Medulla oblongata (tissue), 1 donor: Measurements from ENCODE around the gene HRAS.
A peak's percentile ranks its signal among the peaks of the same experiment; 100 is the strongest.
"Not testable (repeated sequence)": the region's sequence is repeated elsewhere in the genome, so short reads cannot be mapped to it uniquely, and the experiment has no call there.

ENCODE experiments used
- DNase-seq: peaks from one replicate; pipeline ENCODE4 v3.0.0-alpha.2; 2015; ENCODE audit errors: extremely low spot score

HRAS gene

DNA sequence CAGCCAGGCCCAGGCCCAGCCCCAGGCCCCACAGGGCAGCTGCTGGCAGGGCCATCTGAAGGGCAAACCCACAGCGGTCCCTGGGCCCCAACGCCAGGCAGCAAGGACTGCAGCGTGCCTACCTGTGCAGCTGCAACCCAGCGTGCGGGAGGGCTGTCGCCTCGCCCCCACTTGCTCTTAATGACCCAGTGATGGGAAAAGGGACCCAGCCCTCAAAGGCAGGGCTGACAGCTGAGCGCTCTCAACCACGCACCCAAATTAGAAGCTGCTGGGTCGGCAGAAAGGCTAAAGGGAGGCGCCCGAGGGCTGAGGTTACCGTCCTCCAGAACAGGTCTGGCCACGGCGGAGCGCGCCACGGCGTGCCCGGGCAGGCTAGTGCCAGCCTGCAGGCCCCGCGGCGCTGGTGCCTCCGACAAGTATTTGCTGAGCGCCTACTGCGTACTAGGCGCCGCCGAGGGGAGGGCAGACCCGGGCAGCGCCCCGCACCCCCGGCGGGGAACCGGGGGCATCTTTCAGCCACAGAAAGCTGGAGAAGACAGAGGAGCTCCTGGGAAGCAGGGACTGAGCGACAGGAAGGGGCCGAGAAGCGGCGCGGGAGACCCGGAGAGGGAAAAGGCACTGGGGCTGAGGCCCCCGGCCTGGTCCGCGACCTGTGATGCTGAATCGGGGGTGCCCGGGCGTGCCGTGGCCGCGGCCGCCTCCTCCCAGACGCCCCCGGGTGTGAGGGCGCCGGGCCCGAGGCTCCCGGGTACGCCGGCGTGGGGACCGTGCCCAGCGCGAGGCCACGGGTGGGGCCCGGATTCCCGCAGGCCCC is 773 bp downstream of the HRAS start:
- no peak for DNase-seq

DNA sequence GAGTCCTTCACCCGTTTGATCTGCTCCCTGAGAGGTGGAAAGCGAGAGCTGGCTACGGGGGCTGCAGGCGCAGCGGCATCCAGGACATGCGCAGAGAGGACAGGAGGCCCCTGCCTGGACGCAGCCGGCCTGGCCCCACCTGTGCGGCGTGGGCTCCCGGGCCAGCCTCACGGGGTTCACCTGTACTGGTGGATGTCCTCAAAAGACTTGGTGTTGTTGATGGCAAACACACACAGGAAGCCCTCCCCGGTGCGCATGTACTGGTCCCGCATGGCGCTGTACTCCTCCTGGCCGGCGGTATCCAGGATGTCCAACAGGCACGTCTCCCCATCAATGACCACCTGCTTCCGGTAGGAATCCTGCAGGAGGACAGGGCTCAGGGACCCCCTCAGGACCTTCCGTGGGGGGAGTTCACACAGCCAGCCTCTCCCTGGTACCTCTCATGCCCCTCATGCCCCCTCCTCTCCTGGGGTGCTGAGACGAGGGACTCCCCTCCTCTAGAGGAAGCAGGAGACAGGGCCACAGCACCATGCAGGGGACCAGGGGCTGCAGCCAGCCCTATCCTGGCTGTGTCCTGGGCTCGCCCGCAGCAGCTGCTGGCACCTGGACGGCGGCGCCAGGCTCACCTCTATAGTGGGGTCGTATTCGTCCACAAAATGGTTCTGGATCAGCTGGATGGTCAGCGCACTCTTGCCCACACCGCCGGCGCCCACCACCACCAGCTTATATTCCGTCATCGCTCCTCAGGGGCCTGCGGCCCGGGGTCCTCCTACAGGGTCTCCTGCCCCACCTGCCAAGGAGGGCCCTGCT is 1.6 kb downstream of the HRAS start:
- DNase-seq: no peak

DNA sequence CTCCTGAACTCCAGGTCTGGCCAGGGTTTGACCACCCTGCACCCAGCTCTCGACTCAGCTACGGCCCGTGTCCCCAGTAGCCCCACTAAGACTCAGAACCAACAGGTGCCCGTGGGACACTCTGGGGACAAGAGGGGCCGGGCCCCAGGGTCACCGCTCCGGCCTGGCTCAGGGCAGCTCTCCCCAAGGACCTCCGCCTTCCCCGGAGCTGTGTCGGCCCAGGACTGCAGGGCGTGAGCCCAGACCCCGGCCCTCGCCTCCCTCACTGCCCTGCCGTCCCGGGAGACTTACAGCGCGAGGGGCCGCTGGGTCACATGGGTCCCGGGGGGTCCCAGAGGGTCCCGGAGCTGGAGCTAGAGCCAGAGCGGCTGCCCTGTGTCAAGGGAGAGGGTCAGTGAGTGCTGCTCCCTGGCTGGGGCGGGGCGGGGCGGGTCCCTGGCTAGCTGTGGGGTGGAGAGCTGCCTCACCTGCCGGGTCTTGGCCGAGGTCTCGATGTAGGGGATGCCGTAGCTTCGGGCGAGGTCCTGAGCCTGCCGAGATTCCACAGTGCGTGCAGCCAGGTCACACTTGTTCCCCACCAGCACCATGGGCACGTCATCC is 2.3 kb downstream of the HRAS start:
- DNase-seq: no peak

DNA sequence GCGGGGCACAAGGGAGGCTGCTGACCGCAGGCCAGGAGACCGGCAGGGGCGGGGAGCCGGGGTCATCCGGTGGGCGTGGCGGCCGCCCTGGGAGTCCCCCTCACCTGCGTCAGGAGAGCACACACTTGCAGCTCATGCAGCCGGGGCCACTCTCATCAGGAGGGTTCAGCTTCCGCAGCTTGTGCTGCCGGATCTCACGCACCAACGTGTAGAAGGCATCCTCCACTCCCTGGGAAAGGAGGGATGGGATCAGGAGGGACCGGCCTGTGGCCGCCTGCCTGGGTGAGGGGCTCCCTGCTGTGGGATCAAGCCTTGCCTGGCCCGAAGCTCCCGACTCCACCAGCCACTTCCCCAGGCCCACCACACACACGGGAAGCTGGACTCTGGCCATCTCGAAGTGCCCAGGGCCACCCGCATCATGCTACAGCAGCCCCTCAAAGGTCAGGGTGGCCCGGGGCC is 2.8 kb downstream of the HRAS start:
- no peak for DNase-seq

DNA sequence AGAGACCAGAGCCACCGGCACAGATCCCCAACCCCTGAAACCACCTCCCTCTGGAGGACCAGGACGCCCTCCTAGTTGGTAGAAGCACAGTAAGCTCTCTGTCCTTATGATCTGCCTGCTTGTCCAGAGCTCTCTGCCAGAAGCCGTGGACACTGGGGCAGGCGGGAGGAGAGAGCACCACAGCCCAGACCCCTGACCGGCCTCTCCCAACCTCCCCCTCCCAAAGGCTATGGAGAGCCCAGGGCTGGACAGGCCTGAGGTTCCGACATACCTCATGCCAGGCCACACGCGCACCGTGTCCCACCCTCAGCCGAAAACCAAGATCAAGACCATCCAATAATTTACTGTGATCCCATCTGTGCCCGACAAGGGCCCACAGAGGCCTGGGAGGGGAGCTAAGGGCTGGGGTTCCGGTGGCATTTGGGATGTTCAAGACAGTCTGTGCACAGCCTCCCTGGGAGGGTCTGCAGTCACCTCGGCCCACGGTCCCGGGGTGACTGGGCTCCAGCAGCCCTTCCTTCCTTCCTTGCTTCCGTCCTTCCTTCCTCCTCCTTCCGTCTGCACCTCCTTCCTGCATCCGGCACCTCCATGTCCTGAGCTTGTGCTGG is 3.4 kb downstream of the HRAS start:
- no peak for DNase-seq

DNA sequence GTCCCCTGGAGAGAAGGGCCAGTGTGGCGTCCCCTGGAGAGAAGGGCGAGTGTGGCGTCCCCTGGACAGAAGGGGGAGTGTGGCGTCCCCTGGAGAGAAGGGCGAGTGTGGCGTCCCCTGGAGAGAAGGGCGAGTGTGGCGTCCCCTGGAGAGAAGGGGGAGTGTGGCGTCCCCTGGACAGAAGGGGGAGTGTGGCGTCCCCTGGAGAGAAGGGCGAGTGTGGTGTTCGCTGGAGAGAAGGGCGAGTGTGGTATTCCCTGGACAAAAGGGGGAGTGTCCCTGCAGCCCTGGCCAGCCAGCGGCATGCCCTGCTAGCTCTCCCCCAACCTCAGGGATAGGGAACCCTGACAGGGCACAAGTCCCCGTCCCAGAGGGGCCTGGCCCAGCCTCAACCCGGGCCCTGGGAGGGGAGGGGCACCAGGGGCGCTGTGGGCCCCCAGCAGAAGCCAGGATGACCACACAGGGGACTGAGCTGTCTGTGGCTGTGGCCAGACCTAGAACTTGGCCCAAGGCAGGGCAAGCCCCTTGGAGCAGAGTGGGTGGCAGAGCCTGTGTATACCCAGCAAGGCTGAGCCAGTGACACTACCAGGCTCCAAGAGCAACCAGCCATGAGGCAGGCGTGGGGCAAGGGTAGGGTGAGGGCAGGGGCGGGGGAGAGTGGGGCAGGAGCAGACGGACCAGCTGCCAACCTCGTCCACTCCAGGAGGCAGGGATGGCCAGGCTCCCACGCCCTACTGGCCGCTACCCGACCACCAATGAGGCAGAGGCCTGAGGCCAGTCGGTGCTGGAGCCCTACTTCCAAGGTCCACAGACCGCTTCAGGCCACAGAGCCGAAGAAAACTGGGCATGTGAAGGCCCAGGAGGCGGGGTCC is 4.2 kb downstream of the HRAS start:
- DNase-seq: no peak

DNA sequence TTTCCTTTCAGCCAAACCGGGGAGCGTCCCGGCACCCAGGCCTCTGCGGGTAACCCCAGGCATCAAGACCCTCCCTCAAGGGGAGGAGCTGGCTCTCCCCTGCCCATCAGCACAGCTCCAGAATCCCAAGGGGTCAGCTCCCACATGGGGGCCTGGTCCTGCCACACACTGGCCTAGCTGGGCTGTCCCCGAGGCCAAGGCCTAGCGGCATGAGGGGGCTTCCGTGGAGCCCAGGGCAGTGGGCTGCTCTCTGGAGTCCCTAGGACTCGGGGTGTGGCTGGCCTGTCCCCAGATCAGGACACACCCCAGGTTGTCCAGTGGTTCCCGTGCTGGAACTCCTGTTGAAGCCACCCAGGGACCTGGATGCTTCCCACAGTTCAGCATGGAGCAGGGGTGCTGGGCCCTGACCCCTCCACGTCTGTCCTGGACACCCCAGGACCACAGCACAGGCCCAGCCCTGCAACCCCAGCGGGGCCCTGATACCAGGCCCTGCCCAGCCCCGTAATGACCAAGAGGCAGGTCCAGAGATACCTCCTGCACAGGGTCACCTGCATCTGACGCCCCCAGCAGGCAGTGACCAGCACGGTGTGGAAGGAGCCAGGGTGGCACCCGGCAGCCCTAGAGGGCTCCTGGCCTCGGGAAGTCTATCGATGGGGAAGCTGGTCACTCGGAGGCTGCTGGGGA is 5.5 kb downstream of the HRAS start:
- no peak for DNase-seq

DNA sequence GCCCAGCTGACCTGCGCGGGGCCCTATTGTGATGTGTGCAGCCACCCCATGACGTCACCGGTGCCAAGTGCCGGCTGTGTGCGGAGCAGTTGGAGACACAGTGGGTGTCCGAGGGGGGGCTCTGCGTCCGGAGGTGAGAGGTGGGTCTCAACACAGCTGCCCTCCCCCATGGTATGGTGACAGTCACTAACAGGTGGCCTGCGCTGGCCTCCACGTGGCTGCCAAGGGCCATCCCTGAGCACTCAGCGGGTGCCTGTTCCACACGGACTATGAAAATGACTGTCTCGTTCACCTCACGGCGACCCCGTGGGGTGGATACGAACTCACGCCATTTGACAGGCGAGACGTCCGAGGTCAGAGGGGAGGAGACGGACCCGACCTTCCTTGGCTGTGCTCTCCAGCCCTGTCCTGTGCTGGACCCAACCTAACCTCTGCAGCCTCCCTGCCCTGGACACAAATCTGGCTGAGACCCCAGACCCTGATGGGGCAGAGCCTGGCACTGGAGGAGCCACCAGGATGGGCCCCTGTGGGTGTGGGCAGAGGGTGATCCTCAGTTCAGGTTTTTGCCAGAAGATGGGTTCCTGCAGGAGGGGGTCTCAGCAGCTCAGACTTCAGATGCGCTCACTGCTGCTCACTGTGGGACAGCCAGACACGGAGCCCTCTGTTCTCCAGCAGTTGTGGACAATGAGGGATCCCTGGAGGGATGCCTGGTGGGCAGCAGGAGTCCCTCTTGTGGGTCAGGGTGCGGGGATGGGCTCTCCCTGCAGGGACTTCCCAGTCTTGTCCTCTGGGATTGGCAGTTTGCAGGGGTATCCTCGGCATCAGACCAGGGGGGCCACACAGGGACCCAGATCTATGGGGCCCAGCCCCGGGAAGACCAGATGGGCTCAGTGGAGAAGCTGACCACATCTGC is 6.3 kb downstream of the HRAS start:
- DNase-seq: no peak

DNA sequence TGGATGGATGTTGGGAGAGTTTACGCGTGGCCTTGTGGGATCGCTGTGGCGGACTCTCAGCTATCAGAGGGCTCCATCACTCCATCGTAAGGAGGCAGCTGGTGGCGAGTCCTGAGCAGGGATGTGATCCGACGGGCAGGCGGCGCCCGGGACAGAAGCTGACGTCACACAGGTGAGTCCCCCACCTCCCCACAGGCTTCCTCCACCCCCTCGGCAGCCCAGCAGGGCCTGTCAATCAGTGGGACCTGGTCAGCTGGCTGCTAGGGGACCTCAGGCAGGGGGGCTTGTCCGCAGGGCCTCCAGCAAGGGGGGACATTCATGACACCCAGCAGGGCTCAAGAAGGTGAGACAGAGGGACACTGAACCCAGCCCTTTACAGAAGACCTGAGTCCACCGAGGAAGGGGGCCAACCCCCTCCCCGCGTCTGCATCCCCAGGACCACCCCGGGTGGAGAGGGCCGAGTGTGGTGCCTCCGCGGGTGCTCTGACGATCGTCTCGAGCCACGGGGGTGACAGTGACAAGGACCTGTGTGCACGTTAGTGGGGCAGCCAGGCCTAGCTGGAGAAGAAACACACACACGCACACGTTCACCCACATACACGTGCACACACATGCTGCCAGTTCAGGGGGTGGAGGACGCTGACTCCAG is 7.1 kb downstream of the HRAS start:
- DNase-seq: no peak

DNA sequence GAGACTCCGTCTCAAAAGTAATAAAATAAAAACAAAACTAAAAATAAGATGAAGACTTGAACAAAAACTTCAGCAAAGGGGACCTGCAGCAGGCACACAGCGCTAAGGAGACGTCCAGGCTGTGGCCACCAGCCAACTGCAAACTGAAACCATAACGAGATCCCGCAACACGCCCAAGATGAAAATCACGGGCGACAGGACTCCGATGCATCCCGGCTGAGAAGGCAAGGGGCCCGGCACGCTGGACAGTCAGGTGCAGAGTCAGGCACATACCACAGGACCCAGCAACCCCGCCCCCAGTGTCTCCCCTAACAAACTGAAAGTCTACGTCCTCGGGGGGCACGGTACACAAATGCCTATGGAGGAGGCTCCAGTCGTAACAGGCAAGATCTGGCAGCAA is 9.2 kb downstream of the HRAS start:
- no peak for DNase-seq

DNA sequence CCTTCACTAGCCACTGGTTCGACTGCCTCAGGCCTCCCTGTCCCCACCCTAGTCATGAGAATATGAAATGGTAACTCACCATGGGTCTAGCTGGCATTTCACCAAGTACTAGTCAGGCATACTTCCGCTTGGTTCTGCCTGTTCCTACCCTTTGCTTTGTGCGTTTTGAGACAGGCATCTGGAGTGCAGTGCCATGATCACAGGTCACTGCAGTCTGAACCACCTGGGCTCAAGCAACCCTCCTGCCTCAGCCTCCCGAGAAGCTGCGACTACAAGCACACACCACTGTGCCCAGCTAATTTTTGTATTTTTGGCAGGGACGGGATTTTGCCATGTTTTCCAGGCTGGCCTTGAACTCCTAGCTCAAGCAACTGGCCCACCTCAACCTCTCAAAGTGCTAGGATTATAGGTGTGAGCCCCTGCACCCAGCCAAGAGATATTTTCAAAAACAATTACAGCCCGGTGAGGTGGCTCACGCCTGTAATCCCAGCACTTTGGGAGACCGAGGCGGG is 14.1 kb downstream of the HRAS start:
- DNase-seq: no peak

DNA sequence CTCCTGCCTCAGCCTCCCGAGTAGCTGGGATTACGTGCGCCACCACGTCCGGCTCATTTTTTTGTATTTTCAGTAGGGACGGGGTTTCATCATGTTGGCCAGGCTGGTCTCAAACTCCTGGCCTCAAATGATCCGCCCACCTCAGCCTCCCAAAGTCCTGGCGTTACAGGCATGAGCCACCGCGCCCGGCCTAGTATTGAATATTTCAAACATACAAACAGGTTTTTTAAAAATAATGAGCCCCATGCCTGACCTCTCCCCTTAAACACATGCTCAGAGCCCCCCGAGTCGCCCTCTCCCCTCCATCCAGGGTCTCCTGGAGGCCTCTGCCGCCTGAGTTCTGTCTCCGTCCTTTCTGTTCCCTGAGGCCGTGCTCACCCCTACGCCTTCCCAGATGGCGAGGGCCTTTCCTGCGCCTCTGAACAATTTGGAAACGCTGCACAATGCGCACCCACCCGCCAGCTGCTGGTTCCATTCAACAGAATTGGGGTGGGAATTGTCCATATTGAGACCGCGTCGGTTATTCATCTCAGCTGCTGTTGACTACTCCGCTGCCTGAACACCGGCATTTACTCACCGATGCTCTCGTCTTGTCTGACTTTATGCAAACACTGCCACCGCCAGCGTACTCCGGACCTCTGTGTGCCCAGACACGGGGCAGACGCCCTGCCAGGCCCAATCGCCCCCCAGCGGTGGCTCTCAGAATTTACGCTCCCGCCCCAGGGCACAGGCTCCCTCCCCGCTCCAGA is 14.8 kb downstream of the HRAS start:
- DNase-seq: no peak

DNA sequence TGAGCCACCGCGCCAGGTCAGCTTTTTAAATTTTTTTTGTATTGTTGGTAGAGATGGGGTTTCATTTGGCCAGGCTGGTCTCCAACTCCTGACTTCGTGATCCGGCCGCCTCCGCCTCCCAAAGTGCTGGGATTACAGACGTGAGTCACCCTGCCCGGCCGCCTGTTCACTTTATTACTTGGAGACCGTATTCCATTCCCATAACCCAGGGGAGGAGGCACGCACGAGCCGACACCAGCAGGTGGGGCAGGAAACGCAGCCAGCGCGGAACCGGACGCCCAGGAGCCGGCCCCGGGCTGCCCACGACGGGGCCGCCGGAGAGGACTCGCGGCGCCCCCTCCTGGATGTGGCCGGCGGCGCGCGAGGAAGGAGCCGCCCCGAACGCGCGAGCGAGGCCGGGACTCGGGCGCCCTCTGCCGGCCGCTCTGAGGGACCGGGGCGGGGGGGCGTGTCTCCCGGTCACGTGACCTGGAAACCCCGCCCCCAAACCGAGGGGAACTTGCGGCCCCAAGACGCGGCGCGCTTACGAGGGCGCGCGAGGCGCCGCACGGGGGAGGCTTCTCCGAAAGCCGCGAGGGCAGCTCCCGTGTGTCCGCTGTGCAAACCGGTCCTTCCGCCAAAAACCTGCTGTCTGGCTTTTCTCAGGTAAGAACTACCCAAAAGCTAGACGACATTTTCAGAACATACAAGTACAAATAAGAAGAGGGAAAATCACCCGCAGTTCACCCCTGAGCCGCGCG is 16.7 kb downstream of the HRAS start:
- DNase-seq: peak; percentile 90

DNA sequence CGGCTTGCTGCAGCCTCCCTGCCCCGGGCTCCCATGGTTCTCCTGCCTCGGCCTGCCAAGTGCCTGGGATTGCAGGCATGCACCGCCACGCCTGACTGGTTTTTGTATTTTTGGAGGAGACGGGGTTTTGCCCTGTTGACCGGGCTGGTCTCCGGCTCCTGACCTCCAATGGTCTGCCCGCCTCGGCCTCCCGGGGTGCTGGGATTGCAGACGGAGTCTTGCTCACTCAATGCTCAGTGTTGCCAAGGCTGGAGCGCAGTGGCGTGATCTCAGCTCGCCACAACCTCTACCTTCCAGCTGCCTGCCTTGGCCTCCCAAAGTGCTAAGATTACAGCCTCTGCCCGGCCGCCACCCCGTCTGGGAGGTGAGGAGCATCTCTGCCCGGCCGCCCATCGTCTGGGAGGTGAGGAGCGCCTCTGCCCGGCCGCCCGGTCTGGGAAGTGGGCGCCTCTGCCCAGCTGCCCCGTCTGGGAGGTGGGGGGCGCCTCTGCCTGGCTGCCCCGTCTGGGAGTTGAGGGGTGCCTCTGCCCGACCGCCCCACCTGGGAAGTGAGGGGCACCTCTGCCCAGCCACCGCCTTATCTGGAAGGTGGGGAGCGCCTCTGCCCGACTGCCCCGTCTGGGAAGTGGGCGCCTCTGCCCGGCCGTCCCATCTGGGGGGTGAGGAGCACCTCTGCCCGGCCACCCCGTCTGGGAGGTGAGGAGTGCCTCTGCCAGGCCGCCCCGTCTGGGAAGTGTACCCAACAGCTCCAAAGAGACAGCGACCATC is 18.3 kb downstream of the HRAS start:
- not testable (repeated sequence) for DNase-seq

DNA sequence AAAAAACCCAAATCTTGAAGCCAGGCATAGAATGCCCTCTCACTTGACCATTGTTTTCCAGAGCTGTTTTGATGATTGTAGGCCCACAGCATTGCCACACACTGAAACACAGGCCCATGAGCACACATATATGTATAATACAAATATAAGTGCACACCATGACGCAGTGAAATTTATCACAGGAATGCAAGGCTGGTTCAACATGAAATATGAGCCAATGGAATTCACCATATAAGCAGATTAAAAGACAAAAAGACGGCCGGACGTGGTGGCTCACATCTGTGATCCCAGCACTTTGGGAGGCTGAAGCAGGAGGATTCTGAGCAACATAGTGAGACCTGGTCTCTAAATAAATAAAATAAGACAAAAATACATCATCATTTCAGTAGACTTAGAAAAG is 19.0 kb downstream of the HRAS start:
- no peak for DNase-seq

DNA sequence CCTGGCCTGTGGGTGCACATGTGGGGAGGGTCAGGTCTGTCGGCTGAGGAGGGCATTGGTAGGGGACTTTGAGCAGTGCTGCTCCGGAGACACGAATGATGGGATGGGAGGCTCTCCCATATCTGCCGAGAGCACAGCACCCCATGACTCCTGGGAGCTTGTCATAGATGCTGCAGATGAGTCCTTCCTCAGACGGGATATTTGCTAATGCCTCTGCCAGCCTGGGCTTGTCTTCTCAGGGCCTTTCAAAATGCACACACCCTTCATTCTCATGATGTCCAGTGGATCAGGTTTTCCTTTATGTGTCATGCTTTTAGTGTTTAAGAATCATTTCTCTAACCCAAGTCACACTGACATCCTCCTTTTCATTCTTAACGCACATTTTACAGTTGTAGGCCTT is 20.2 kb downstream of the HRAS start:
- DNase-seq: no peak

DNA sequence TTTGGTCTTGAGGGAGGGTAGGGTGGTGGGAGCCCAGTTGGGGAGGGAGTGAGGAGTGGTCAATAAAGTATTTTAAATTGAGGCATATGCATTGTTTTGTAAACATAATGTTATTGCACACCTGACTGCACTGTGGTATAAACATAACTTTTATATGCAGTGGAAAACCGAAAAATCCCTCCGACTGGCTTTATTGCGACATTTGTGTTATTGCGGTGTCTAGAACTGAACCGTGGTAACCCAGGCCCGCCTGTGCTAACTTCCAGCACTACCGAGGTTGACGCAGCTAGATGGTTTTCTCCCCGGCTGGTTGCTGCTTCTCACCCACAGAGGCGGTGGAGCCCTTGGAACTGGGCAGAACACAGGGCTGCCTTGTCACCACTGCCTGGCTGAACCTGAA is 20.8 kb downstream of the HRAS start:
- DNase-seq: no peak
